Endodermal cell (in vitro differentiated cells): ENCODE measurements around the gene GREB1. TPM values are rescaled to one million over a fixed set of nuclear protein-coding genes. Genes with fewer than 3 reads are reported as not detected.

Experiments used
- DNase-seq: peaks from one replicate; pipeline ENCODE4 v3.0.0-alpha.2; 2017
- H3K27ac ChIP-seq: 2 replicates; pipeline ENCODE4 v1.5.1; 2013; ENCODE audit warnings: mild to moderate bottlenecking, low read depth, low read length, moderate library complexity
- H3K27me3 ChIP-seq: 2 replicates; pipeline ENCODE4 v1.6.1; 2013; ENCODE audit warnings: mild to moderate bottlenecking, low read length, moderate library complexity; ENCODE audit not compliant: insufficient read depth, control insufficient read depth, poor library complexity, severe bottlenecking
- H3K36me3 ChIP-seq: 2 replicates; pipeline ENCODE4 v1.7.0; 2013; ENCODE audit warnings: mild to moderate bottlenecking, low read length, moderate library complexity; ENCODE audit not compliant: control insufficient read depth, insufficient read depth
- H3K4me1 ChIP-seq: one replicate; pipeline ENCODE4 v1.7.0; 2013; ENCODE audit warnings: low read length; ENCODE audit not compliant: control insufficient read depth, insufficient read depth
- H3K4me3 ChIP-seq: 2 replicates; pipeline ENCODE4 v1.5.1; 2013; ENCODE audit warnings: mild to moderate bottlenecking, low read length, moderate library complexity
- H3K9ac ChIP-seq: 2 replicates; pipeline ENCODE4 v1.6.1; 2013; ENCODE audit warnings: mild to moderate bottlenecking, low read length, moderate library complexity; ENCODE audit not compliant: poor library complexity, severe bottlenecking; ENCODE audit errors: extremely low read depth
- H3K9me3 ChIP-seq: 2 replicates; pipeline ENCODE4 v1.6.1; 2013; ENCODE audit warnings: mild to moderate bottlenecking, low read length, moderate library complexity; ENCODE audit not compliant: control insufficient read depth
- H3K27ac Mint-ChIP-seq: 2 replicates; pipeline ENCODE4 v1.8.0; 2020; ENCODE audit warnings: mixed read lengths
- H3K27me3 Mint-ChIP-seq: 2 replicates; pipeline ENCODE4 v1.8.0; 2021; ENCODE audit warnings: mild to moderate bottlenecking, mixed read lengths; ENCODE audit not compliant: insufficient read depth
- H3K36me3 Mint-ChIP-seq: 2 replicates; pipeline ENCODE4 v1.8.0; 2020; ENCODE audit warnings: low read depth, mixed read lengths
- H3K4me1 Mint-ChIP-seq: 2 replicates; pipeline ENCODE4 v1.8.0; 2020; ENCODE audit warnings: mixed read lengths
- H3K4me3 Mint-ChIP-seq: 2 replicates; pipeline ENCODE4 v1.8.0; 2020; ENCODE audit warnings: mild to moderate bottlenecking, moderate library complexity, mixed read lengths
- H3K9me3 Mint-ChIP-seq: 2 replicates; pipeline ENCODE4 v1.8.0; 2020; ENCODE audit warnings: mild to moderate bottlenecking, mixed read lengths
- WGBS, 2 experiments: methylation state at CpG; one replicate each; pipeline versions ENCODE4 v1.1.5 to v1.1.7; 2013; ENCODE audit warnings: missing lambda C conversion rate in 2 of 2, mixed read lengths in 1 of 2; ENCODE audit not compliant: insufficient coverage in 1 of 2, insufficient read length in 1 of 2; 5-methylcytosine and 5-hydroxymethylcytosine counted together
- total RNA-seq, 2 donors: library from RNA; stranded (reverse); fragmentation: NEBNext Ultra II Directional in 1 of 2; extraction: Animal tissue kit (Norgen Biotek cat#: 25700) in 1 of 2; gene quantifications; 2 replicates in 1 of 2; 3 replicates in 1 of 2; pipeline ENCODE4 v1.2.1, GENCODE V29; 2021
- TF ChIP-seq, protein P1 (sequence below): fragments of 200-600 bp; sonication (generic); conservative IDR thresholded peaks from 2 replicates; pipeline ENCODE4 v1.5.0; 2021; ENCODE audit warnings: antibody characterized with exemption, mild to moderate bottlenecking

GREB1 gene
- total RNA-seq, 2 donors from 2014 or later: 86.4 to 106 TPM

DNA sequence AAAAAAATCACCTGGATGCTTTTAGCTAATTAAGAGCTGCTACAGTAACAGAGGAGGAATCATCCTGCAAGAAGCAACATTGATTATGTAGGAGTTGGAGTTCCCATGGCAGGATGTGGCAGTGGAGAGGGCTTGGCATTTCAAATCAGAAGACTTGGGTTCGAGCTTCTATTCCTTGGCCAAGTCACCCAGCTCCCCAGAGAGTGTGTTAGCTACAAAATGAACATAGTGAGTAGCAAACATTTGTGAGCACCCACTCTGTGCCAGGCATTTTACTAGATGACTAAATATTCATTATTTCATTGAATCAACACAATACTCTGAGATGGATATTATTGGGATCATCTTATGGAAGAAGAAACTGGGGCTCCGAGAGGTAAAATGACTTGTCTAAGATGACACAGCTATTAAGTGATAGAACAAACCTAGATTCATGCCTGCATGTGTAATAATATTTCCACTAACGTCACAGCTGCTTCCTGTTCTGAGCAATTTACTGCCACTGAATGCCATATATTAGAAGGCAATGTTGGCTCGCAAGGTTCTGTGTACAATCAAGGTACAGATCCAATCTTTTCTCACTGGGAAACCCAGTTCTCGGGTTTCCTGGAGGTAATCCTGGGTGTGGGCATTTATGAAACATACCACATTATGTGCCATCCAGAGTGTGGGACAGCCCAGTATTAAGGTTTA is 118.2 kb downstream of the GREB1 start:
- H3K36me3 ChIP-seq: no peaks in the 10 kb centered on the region
- Mint-ChIP-seq H3K27ac (no peak overlapping the region), H3K4me3 (no peak overlapping the region), H3K27me3 (no peaks in the 10 kb centered on the region), H3K4me1 (no peaks in the 10 kb centered on the region), H3K9me3 (no peaks in the 10 kb centered on the region), H3K36me3 (no peaks in the 10 kb centered on the region)
- H3K9me3 ChIP-seq: no peaks in the 10 kb centered on the region
- H3K9ac ChIP-seq: no peak overlapping the region
- H3K4me1 ChIP-seq: no peaks in the 10 kb centered on the region
- DNase-seq: no peak
- no peaks in the 10 kb centered on the region for H3K27me3 ChIP-seq
- TF ChIP-seq, protein P1, sequence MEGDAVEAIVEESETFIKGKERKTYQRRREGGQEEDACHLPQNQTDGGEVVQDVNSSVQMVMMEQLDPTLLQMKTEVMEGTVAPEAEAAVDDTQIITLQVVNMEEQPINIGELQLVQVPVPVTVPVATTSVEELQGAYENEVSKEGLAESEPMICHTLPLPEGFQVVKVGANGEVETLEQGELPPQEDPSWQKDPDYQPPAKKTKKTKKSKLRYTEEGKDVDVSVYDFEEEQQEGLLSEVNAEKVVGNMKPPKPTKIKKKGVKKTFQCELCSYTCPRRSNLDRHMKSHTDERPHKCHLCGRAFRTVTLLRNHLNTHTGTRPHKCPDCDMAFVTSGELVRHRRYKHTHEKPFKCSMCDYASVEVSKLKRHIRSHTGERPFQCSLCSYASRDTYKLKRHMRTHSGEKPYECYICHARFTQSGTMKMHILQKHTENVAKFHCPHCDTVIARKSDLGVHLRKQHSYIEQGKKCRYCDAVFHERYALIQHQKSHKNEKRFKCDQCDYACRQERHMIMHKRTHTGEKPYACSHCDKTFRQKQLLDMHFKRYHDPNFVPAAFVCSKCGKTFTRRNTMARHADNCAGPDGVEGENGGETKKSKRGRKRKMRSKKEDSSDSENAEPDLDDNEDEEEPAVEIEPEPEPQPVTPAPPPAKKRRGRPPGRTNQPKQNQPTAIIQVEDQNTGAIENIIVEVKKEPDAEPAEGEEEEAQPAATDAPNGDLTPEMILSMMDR: no peak
- no peak overlapping the region for H3K4me3 ChIP-seq
- WGBS, 2 experiments: 91 to 97% methylated on average over 5 of the region's 5 CpGs
- no peak overlapping the region for H3K27ac ChIP-seq

DNA sequence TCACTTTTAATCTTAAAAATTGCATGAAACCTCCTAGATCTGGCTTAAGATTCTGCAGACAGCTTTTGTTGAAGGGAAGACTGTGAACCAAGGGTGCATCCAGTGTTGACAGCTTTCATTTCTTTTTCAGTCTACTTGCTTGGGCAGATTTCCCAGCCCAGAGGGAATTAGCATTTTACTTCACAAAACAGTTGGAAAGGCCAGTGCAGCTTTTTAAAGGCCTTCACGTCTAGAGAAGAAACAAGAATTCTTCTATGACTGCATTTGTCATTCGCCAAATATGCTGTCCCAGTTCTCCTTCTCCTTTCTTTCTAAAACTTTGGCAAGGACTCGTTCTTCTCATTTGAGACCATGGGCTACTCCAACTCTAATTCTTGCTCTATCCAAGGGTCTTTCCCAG is 118.7 kb downstream of the GREB1 start:
- no peaks in the 10 kb centered on the region for H3K36me3 ChIP-seq
- TF ChIP-seq, protein P1: no peak
- WGBS, 2 experiments: 77 to 82% methylated on average over 1 to 3 of the region's 3 CpGs
- no peak overlapping the region for H3K27ac ChIP-seq
- no peaks in the 10 kb centered on the region for H3K9me3 ChIP-seq
- no peaks in the 10 kb centered on the region for H3K36me3 Mint-ChIP-seq
- no peak for DNase-seq
- no peaks in the 10 kb centered on the region for H3K27me3 Mint-ChIP-seq
- H3K9me3 Mint-ChIP-seq: no peaks in the 10 kb centered on the region
- no peak overlapping the region for H3K9ac ChIP-seq
- H3K4me1 Mint-ChIP-seq: no peaks in the 10 kb centered on the region
- H3K4me3 ChIP-seq: no peak overlapping the region
- H3K27me3 ChIP-seq: no peaks in the 10 kb centered on the region
- no peak overlapping the region for H3K4me3 Mint-ChIP-seq
- no peak overlapping the region for H3K27ac Mint-ChIP-seq
- no peaks in the 10 kb centered on the region for H3K4me1 ChIP-seq

DNA sequence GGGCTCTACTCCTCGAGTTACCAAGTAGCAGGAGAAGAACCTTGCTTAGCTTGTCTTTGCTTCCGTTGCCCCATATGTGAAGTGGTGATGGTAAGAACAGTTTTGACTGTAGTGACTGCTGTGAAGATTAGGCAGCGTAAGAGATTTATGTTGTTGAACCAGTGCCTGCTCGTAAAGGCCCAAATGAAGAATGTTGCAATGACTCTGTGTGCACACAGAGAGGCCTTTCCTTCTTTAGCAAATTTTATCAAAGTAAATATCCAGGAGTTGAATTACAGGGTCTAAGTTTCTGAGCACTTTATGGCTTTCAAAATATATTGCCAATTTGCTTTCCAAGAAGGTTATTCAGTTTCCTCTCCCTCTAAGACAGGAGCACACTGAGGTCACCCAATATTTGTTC is 121.7 kb downstream of the GREB1 start:
- Mint-ChIP-seq H3K27ac (no peak overlapping the region), H3K4me1 (no peaks in the 10 kb centered on the region), H3K27me3 (no peaks in the 10 kb centered on the region), H3K36me3 (no peaks in the 10 kb centered on the region), H3K4me3 (no peak overlapping the region), H3K9me3 (no peaks in the 10 kb centered on the region)
- H3K36me3 ChIP-seq: no peaks in the 10 kb centered on the region
- 93 to 96% methylated on average over 4 of the region's 4 CpGs for WGBS, 2 experiments
- H3K27me3 ChIP-seq: no peaks in the 10 kb centered on the region
- no peak overlapping the region for H3K4me3 ChIP-seq
- DNase-seq: no peak
- no peak overlapping the region for H3K27ac ChIP-seq
- H3K9me3 ChIP-seq: no peaks in the 10 kb centered on the region
- TF ChIP-seq, protein P1: no peak
- H3K9ac ChIP-seq: no peak overlapping the region
- H3K4me1 ChIP-seq: no peaks in the 10 kb centered on the region
